Upper lobe of left lung (tissue), 4 donors: ENCODE results near the gene CNOT10.

Experiments
- CTCF ChIP-seq, 6 experiments: fragments of 450-650 bp in 4 of 6; fragments of 200-600 bp in 2 of 6; sonication (generic) in 2 of 6; IDR thresholded peaks; one replicate each; pipeline ENCODE4 v1.5.1; 2016 to 2019; ENCODE audit warnings: antibody characterized with exemption in 6 of 6
- EP300 ChIP-seq, 4 donors: sonication (generic); formaldehyde crosslinking; IDR thresholded peaks; one replicate each; pipeline ENCODE4 v1.5.1; 2017; ENCODE audit warnings: antibody characterized with exemption in 4 of 4, control low read depth in 2 of 4
- POLR2A ChIP-seq, 4 donors: fragments of 450-650 bp; IDR thresholded peaks; one replicate each; pipeline ENCODE4 v1.5.1; 2016 to 2017; ENCODE audit warnings: antibody characterized with exemption in 4 of 4, mild to moderate bottlenecking in 2 of 4

GRCh38 chr3:32758375-32758753 is 73.4 kb downstream of the CNOT10 start:
- no peak for TF ChIP-seq EP300 (IDR thresholded peaks at IDR 0.05)
- TF ChIP-seq CTCF (IDR thresholded peaks at IDR 0.05), result no peak
- TF ChIP-seq POLR2A (IDR thresholded peaks at IDR 0.05), result no peak
